Stomach (tissue), 9 donors: ENCODE measurements around the gene YWHAG. TPM values are rescaled to one million over a fixed set of nuclear protein-coding genes. Genes with fewer than 3 reads are reported as not detected.

Source experiments
- DNase-seq, 2 donors: peaks; one replicate each; pipeline versions ENCODE4 v3.0.0 to v3.0.0-alpha.2; 2013 to 2019
- H3K27ac ChIP-seq, 5 donors: fragments of 200-600 bp in 4 of 5; sonication (generic) in 4 of 5; one replicate each; pipeline ENCODE4 v1.5.1; 2013 to 2019; ENCODE audit warnings: mild to moderate bottlenecking in 1 of 5, moderate library complexity in 1 of 5
- H3K27me3 ChIP-seq, 3 donors: fragments of 200-600 bp; sonication (generic); one replicate each; pipeline ENCODE4 v1.5.1; 2017 to 2019; ENCODE audit warnings: mixed run types in 1 of 3
- H3K36me3 ChIP-seq, 4 donors: fragments of 200-600 bp; sonication (generic); 1 replicate in 3 of 4; 2 replicates in 1 of 4; pipeline ENCODE4 v1.5.1; 2016 to 2019
- H3K4me1 ChIP-seq, 4 donors: fragments of 200-600 bp; sonication (generic); one replicate each; pipeline ENCODE4 v1.5.1; 2016 to 2019
- H3K4me3 ChIP-seq, 4 donors: fragments of 200-600 bp; sonication (generic) in 3 of 4; one replicate each; pipeline ENCODE4 v1.5.1; 2016 to 2019; ENCODE audit warnings: mild to moderate bottlenecking in 1 of 4
- H3K9me3 ChIP-seq, 4 donors: fragments of 200-600 bp; sonication (generic); one replicate each; pipeline ENCODE4 v1.5.1; 2016 to 2019
- EP300 ChIP-seq: sonication (generic); formaldehyde crosslinking; IDR thresholded peaks from one replicate; pipeline ENCODE4 v1.6.1; 2017; ENCODE audit warnings: antibody characterized with exemption
- POLR2A ChIP-seq, 4 donors: fragments of 450-650 bp; IDR thresholded peaks; one replicate each; pipeline ENCODE4 v1.6.1; 2016; ENCODE audit warnings: antibody characterized with exemption in 4 of 4, control low read depth in 2 of 4, mild to moderate bottlenecking in 1 of 4, moderate library complexity in 1 of 4
- POLR2AphosphoS5 ChIP-seq, 3 donors: sonication (generic); formaldehyde crosslinking; IDR thresholded peaks; one replicate each; pipeline ENCODE4 v1.6.1; 2016; ENCODE audit warnings: antibody characterized with exemption in 3 of 3
- WGBS, 5 donors: extraction: QIAGEN DNeasy Blood & Tissue Kit in 3 of 5; methylation state at CpG; one replicate each; pipeline versions ENCODE4 v1.1.5 to v1.1.7; 2013 to 2018; 5-methylcytosine and 5-hydroxymethylcytosine counted together
- intact Hi-C: fragments of 100-400 bp; cut with DNase I; formaldehyde crosslinking; loops from one replicate; pipeline ENCODE4 v1.15.1; 2023; ENCODE audit warnings: low total_unique reads
- polyA plus RNA-seq, 3 donors: library from polyadenylated mRNA; stranded (reverse); fragments of 200-250 nt; gene quantifications; one replicate each; pipeline ENCODE4 v1.2.3, GENCODE V29; 2013
- total RNA-seq, 5 donors: library from RNA; depleted of rRNA; stranded (reverse); fragments of >200 nt; gene quantifications; one replicate each; pipeline versions ENCODE4 v1.1.0 to v1.2.3, GENCODE V29; 2014 to 2016
- TF ChIP-seq, protein P1 (sequence below), 7 experiments: fragments of 450-650 bp in 4 of 7; fragments of 200-600 bp in 3 of 7; sonication (generic) in 3 of 7; IDR thresholded peaks; one replicate each; pipeline ENCODE4 v1.5.1; 2016 to 2019; ENCODE audit warnings: antibody characterized with exemption in 7 of 7, control low read depth in 2 of 7, mild to moderate bottlenecking in 1 of 7
- donor health status: healthy with polysubstance abuse.
- donor health status: Bipolar disorder and iron deficiency.
- donor health status: healthy.

YWHAG gene
- total and polyA plus RNA-seq, 8 donors, result 26.7 to 64.6 (median 45.9) TPM

DNA sequence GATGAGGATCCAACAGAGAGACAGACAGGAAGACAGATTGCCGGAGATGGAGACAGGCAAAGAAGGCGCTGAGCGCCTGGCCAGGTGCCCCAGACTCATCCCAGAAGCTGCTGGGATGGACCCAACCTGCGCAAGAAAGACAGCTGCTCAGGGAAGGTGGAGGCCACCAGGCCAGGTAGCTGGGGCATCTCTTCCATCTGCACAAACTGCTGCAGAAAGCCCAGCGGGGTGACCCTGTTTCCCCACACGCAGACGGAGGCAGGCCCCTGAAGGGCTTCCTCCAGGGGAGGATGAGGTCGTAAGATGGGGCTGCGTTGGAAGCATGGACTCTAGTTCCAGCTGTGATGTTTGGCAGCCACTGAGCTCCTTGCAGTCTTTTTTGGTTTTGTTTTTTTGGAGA lies 16.5 kb upstream of the YWHAG start:
- no peak for DNase-seq
- Histone ChIP-seq H3K9me3 (no peaks in the 10 kb centered on the region), H3K4me3 (no peak overlapping the region), H3K36me3 (no peaks in the 10 kb centered on the region), H3K27ac (no peak overlapping the region), H3K27me3 (no peaks in the 10 kb centered on the region), H3K4me1 (peaks cover 5 to 24% (median 11%) of the 10 kb centered on the region in 4 donors)
- WGBS, 5 donors, result 82 to 94% (median 91%) methylated on average over 9 of the region's 9 CpGs
- TF ChIP-seq, protein P1, sequence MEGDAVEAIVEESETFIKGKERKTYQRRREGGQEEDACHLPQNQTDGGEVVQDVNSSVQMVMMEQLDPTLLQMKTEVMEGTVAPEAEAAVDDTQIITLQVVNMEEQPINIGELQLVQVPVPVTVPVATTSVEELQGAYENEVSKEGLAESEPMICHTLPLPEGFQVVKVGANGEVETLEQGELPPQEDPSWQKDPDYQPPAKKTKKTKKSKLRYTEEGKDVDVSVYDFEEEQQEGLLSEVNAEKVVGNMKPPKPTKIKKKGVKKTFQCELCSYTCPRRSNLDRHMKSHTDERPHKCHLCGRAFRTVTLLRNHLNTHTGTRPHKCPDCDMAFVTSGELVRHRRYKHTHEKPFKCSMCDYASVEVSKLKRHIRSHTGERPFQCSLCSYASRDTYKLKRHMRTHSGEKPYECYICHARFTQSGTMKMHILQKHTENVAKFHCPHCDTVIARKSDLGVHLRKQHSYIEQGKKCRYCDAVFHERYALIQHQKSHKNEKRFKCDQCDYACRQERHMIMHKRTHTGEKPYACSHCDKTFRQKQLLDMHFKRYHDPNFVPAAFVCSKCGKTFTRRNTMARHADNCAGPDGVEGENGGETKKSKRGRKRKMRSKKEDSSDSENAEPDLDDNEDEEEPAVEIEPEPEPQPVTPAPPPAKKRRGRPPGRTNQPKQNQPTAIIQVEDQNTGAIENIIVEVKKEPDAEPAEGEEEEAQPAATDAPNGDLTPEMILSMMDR (IDR thresholded peaks at IDR 0.05), result no peak
- TF ChIP-seq POLR2A (IDR thresholded peaks at IDR 0.05) (no peak), POLR2AphosphoS5 (IDR thresholded peaks at IDR 0.05) (no peak), EP300 (no peak)
- intact Hi-C loops, result no loop called here

DNA sequence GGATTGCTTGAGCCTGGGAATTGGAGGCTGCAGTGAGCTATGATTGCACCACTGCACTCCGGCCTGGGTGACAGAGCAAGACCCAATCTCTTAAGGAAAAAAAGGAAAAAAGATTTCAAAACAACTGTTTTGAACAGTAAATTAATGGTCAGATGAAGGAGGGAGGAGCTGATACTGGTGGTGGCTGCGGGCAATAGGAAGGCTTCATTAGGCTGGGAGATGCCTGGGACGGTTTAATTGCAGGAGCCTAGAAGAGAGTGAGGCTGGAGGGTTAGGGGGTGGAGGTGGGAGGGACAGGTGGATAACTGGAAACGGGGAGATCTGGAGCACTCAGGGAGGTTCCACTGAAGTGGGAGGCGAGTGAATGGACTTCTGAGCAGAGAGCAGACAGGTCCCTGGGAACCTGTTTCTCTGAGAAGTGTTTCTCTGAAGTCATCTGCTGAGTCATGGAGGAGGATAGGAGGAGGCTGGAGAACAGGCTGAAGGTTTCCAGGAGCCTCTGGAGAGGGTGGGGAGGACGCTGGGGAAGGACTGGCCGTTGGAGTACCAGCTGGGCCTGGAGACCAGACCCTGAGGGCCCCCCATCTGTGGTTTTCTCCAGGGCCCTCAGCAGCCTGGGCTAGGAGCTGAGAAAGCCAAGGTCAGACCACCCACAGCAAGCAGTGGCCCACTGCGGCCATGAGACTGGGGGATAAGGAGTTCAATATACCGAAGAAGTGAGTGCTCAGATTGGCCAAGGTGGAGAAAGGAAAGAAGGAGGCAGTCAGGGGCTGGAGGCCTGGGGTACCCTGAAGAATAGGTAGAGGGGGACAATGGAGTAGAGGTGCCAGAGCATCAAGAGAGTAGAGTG lies 14.4 kb upstream of the YWHAG start:
- peak in 1 of 2 donors; percentile 78 for DNase-seq
- Histone ChIP-seq H3K4me3 (no peak overlapping the region), H3K27ac (peak overlapping the region in 2 of 5 donors; percentile 7 to 8), H3K36me3 (no peaks in the 10 kb centered on the region), H3K9me3 (no peaks in the 10 kb centered on the region), H3K27me3 (no peaks in the 10 kb centered on the region), H3K4me1 (peaks cover 0 to 10% (median 0%) of the 10 kb centered on the region in 4 donors)
- 70 to 81% (median 70%) methylated on average over 9 of the region's 9 CpGs for WGBS, 5 donors
- TF ChIP-seq POLR2A (IDR thresholded peaks at IDR 0.05) (no peak), POLR2AphosphoS5 (IDR thresholded peaks at IDR 0.05) (no peak)
- intact Hi-C loops, result no loop called here

DNA sequence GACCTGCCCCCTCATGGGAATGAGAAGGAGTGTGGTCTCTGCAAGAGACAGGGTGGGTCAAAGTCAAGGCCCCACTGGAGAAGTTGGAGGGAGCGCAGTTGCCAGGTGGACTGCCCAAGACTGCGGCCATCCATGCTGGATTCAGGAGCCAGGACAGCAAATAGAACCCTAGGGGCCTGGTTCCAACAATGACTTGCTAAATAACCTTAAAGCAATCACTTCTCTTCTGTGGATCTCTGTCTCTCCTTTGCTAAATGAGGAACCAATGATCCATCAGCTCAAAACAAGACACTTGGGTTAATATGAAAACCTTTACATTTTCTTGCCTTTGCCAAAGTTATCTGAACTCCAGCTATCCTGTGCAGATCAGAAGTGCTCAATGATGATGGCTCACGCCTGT lies 12.6 kb upstream of the YWHAG start:
- Histone ChIP-seq H3K4me3 (no peak overlapping the region), H3K27me3 (no peaks in the 10 kb centered on the region), H3K27ac (no peak overlapping the region), H3K36me3 (no peaks in the 10 kb centered on the region), H3K4me1 (peaks cover 0 to 10% (median 0%) of the 10 kb centered on the region in 4 donors), H3K9me3 (no peaks in the 10 kb centered on the region)
- TF ChIP-seq POLR2A (IDR thresholded peaks at IDR 0.05) (no peak), EP300 (no peak), POLR2AphosphoS5 (IDR thresholded peaks at IDR 0.05) (no peak)
- TF ChIP-seq, protein P1 (IDR thresholded peaks at IDR 0.05), result no peak
- DNase-seq, result no peak
- intact Hi-C loops, result no loop called here
- WGBS, 5 donors, result 90 to 100% (median 96%) methylated on average over 3 of the region's 3 CpGs

DNA sequence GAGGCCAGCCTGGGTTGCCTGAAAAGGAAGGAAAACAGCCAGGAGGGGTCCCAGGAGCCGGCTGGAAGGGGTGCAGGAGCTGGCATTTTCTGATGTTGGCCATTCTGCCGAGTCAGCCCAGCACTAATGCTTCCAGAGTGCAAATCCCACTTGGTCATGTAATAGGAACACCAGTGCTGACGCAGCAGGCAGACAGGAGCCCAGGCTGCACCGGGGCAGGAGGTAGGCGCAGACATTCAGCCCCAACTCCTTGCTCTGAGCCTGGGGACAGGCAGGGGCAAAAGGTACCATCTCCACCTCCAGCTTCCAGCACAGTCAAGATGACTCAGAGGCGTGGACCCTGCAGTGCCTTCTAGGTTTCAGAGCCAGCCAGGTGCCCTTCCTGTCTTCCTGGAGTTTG lies 10.2 kb upstream of the YWHAG start:
- 62 to 82% (median 76%) methylated on average over 3 to 6 of the region's 6 CpGs for WGBS, 5 donors
- intact Hi-C loops, result no loop called here
- DNase-seq, result no peak
- H3K4me1 ChIP-seq, result peaks cover 5 to 33% (median 19%) of the 10 kb centered on the region in 4 donors
- TF ChIP-seq POLR2A (IDR thresholded peaks at IDR 0.05) (no peak), POLR2AphosphoS5 (IDR thresholded peaks at IDR 0.05) (no peak), EP300 (no peak)
- TF ChIP-seq, protein P1 (IDR thresholded peaks at IDR 0.05), result no peak
- H3K27me3 ChIP-seq, result no peaks in the 10 kb centered on the region
- no peaks in the 10 kb centered on the region for H3K36me3 ChIP-seq
- H3K27ac ChIP-seq, result no peak overlapping the region
- H3K9me3 ChIP-seq, result no peaks in the 10 kb centered on the region
- H3K4me3 ChIP-seq, result no peak overlapping the region

DNA sequence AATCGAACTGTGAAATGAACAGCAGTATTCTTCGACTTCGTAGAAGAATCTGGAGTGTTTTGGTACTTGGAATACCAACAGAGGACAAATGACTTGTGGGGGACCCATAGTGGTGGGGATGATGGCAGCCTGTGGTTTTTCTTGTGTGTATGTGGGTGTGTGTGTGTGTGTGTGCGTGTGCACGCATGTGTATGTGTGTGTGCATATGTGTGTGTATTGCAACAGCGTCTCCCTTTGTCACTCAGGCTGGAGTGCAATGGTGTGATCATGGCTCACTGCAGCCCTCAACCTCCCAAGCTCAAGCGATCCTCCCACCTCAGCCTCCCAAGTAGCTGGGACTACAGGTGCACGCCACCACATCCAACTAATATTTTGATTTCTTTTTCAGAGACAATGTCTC lies 9.4 kb upstream of the YWHAG start:
- TF ChIP-seq EP300 (no peak), POLR2AphosphoS5 (IDR thresholded peaks at IDR 0.05) (no peak), POLR2A (IDR thresholded peaks at IDR 0.05) (no peak)
- TF ChIP-seq, protein P1 (IDR thresholded peaks at IDR 0.05), result no peak
- Histone ChIP-seq H3K4me1 (peaks cover 6 to 35% (median 23%) of the 10 kb centered on the region in 4 donors), H3K36me3 (no peaks in the 10 kb centered on the region), H3K9me3 (no peaks in the 10 kb centered on the region), H3K27me3 (no peaks in the 10 kb centered on the region), H3K27ac (no peak overlapping the region), H3K4me3 (no peak overlapping the region)
- intact Hi-C loops, result no loop called here
- 86 to 97% (median 95%) methylated on average over 8 of the region's 8 CpGs for WGBS, 5 donors
- no peak for DNase-seq
